ENCODE results near the gene RCCD1. TPM values are rescaled to one million over a fixed set of nuclear protein-coding genes. Genes with fewer than 3 reads are reported as not detected.
A peak's percentile ranks its signal among the peaks of the same experiment; 100 is the strongest.

Gene RCCD1
- total and polyA plus RNA-seq, 9 of the 15 experiments (the other 6 are each of a cell fraction or from before 2014, with no cell fraction given), result 11.1 to 51.4 (median 24.7) TPM

- TF ChIP-seq, protein P1, sequence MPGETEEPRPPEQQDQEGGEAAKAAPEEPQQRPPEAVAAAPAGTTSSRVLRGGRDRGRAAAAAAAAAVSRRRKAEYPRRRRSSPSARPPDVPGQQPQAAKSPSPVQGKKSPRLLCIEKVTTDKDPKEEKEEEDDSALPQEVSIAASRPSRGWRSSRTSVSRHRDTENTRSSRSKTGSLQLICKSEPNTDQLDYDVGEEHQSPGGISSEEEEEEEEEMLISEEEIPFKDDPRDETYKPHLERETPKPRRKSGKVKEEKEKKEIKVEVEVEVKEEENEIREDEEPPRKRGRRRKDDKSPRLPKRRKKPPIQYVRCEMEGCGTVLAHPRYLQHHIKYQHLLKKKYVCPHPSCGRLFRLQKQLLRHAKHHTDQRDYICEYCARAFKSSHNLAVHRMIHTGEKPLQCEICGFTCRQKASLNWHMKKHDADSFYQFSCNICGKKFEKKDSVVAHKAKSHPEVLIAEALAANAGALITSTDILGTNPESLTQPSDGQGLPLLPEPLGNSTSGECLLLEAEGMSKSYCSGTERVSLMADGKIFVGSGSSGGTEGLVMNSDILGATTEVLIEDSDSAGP (CRISPR knock-in tag; IDR thresholded peaks at IDR 0.05), result 0 out of 2 replicates have a peak, but pooled peaks have one; percentile 46
- TF ChIP-seq KLF6 (CRISPR knock-in tag; IDR thresholded peaks at IDR 0.05; ENCODE audit: borderline replicate concordance) (peak; percentile 85), HINFP (tag; conservative IDR thresholded peaks at IDR 0.05; ENCODE audit: low read depth) (no peak), CHD7 (IDR thresholded peaks at IDR 0.05; ENCODE audit: low read depth, low read length) (no peak), ZNF124 (CRISPR knock-in tag; IDR thresholded peaks at IDR 0.05) (no peak), XRCC4 (IDR thresholded peaks at IDR 0.05; ENCODE audit: extremely low read depth, insufficient read depth, insufficient read length) (no peak), ZBTB1 (CRISPR knock-in tag; IDR thresholded peaks at IDR 0.05; ENCODE audit: borderline replicate concordance, low read depth) (no peak; the same call in 1 of the 2 replicates), SIN3A (IDR thresholded peaks at IDR 0.05; ENCODE audit: borderline replicate concordance in 2 of 2, control insufficient read depth in 1 of 2, low read depth in 2 of 2, low read length in 2 of 2) (peak; percentile 62 to 74; a peak in 2 of 4 replicates)
These were observed at the start of gene RCCD1 (continued) for GRCh38 chr15:90954712-90955623.

All from K562 (cell line).